H4 (cell line): ENCODE results near the gene CRHR2. TPM values are rescaled to one million over a fixed set of nuclear protein-coding genes. Genes with fewer than 3 reads are reported as not detected.
"Not testable (repeated sequence)": the region's sequence is repeated elsewhere in the genome, so short reads cannot be mapped to it uniquely, and the experiment has no call there.

Experiments
- DNase-seq: peaks from one replicate; pipeline ENCODE4 v3.0.0-alpha.2; 2015; ENCODE audit warnings: low spot score
- total RNA-seq: library from RNA; depleted of rRNA; stranded (reverse); fragments of >200 nt; shearing (Covaris generic); gene quantifications from 2 replicates; pipeline ENCODE4 v1.2.3, GENCODE V29; 2014

The CRHR2 gene
- total RNA-seq, 1 experiment from 2014 or later: not detected

DNA sequence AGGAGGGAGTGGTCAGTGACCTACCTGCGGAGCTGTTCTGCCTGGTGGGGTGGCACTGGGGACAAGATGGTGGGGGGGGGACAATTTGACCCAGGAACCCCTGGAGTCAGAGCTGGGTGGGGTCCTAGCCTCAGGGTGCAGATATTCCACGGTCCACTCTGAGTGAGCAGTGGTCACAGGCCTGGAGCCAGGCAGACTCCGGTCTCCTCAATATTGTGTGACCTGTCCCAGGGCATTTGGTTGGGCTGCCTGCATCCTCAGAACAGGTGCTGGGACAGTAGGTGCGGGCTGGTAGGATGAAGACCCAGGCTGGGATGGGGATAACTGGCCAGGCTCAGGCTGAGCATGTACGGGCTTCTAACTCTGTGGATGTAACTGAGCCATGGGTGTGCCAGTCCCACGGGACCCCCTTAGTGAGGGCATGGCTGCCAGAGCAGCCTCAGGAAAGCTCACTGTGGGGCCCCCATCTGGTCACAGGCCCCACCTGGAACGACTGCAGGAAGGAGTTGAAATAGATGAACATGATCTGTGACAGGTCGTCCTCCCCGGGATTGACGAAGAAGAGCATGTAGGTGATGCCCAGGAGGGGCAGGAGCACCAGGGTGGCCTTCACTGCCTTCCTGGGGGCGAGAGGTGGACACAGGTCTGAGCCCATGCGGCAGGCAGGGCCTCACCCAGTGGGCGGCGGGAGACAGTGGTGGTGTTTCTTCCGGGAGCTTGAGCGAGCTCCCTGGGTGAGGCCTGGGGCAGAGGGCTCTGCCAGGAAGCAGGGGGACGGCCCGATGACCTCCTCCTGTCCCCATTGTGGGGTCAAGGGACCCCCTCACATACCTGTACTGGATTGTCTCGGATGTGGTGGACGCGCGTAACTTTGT, 26.9 kb downstream of the CRHR2 start:
- no peak for DNase-seq

DNA sequence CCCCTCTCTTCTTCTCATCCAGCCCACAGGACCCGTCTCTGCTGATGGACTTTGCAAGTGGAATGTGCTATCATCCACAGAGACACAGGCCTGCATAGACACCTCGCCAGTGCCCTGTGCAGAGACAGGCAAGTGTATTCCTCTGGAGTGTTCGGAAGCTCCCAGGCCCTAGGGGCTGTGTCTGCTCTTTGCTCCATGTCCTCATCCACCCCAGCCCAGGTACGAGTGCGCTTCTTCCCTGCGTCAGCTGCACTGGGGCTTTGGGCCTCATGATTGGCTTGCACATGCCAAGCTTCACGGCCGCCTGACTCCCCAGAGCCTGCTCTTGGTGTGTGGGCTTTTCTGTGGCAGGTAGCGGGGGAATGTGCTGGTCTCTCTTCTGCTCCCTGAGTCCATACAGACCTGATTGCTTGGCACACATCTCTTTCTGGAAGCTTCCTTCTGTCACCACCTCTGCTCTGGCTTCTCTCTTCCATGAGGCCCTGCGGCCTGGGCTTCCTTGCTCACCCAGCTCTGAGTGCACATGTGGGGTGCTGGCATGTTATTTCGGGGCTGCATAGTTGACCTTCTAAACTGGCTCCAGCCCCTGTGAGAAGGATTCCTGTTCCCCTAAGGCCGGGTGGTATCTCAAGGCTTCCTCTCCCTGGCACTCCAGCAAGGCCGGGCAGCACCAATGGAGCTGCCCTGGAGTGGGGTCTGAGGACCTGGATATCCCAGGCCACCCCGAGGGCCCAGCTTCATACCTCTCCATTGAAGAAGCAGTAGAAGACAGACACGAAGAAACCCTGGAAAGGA, 27.8 kb downstream of the CRHR2 start:
- no peak for DNase-seq

DNA sequence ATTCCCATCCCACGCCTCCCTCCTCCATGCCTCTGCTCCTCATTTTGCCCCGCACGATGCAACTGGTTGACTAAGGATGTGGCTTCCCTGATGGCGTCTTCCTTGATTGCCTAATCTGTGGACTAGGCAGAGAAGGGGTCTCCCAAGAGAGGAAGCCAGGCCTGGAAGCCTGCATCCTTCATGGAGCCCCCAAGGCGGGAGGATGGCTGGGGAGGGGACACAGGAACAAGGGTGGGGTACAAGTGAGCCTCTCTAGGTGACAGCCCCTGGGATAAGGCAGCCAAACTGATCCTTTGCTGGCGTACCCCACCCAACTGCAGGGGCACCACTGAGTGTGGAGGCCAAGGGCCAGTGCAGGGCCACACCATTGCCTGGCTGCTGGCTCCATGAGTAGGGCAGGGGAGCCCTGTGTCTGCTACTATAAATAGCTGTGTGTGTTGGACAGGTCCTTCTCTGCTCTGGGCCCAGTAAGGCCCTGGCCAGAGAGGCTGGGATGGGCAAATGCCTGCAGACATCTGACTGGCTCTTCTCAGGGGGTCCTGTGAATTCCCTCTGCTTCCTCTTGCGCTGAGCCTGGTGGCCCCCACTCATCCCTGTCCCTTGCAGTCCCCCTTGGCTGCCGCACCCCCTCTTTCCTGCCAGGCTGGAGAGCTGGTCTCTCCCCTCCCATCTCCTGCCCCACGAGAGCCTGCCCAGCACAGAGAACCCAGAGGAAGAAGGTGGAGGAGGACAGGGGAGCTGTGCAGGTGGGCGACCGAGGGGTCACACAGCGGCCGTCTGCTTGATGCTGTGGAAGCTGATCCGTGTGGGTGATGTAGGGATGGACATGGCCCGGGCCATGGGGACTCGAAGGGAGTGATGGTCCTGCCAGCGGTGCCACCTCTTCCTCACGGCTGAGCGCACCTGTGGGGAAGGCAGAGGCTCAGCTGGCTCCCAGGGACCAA, 29.3 kb downstream of the CRHR2 start:
- DNase-seq: no peak

GRCh38 chr7:30652132-30652531, 30.1 kb downstream of the CRHR2 start:
- no peak for DNase-seq

GRCh38 chr7:30650421-30650808, 31.8 kb downstream of the CRHR2 start:
- DNase-seq: no peak

DNA sequence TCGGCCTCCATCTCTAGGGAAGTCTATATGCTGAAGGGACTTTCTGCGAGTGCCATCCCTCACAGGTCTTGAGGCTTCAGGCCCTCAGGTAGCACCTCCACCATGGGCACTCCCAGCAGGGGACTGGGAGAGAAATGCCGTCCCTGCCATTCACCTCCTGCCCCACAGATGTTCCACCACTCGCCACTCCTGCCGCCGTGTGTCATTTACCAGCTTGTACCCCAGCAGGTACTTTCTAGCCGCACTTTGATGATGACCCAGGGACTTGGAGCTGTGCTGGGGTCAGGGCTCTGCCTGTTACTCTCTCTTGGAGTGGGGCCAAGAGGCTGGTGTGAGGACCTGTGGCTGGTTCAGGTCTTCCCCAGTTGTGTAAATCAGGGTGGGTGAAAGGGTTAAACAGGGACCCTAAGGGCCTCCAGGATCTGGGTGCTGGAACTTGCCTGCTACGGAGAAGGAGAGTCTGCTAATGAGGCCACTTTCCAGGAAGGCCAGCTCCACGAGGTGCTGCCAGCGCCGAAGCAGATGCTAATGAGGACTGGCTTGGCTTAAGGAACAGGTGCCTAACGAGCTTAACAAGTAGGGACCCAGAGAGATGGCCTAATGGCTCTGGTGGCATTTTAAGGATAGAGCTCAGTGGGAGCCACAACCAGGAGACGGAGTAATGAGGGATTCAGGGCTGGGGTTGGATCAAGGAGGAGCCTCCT, 32.4 kb downstream of the CRHR2 start:
- DNase-seq: no peak

DNA sequence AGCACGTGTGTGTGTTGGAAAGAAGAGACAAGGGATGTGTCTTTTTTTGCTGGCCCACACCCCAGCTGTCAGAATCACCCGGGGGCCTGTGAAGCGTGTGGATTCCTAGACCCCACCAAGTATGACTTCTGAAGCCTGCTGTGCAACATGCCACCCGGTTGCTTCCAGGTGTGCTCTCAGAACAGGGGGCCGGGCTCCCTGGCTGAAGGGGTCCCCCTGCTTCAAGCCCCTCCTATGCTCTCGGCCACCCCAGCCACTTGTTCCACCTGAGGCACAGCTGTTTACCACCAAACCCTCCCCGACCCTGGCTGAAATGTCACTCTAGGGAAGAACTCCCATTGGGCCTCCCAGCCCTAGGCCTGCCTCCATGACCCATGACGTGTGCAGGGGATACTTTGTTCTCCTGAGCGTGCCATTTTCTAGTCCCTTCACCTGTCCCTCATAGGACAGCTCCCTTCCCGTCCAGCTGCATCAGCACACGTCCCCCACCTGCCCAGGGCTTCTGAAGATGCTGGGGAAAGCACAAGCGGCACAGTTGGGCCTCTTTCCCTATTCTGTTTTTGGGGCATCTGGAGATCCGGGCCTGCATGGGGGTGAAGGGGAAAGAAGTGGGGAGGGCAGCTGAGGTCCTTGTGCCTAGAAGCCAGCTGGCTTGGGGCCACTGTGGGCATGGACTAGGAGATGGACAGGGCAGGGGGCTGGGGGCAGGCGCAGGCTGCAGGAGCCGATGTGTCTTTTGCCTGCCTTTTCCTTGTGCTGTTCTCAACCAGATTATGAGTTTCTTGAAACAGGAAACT, 33.3 kb downstream of the CRHR2 start:
- DNase-seq: no peak

DNA sequence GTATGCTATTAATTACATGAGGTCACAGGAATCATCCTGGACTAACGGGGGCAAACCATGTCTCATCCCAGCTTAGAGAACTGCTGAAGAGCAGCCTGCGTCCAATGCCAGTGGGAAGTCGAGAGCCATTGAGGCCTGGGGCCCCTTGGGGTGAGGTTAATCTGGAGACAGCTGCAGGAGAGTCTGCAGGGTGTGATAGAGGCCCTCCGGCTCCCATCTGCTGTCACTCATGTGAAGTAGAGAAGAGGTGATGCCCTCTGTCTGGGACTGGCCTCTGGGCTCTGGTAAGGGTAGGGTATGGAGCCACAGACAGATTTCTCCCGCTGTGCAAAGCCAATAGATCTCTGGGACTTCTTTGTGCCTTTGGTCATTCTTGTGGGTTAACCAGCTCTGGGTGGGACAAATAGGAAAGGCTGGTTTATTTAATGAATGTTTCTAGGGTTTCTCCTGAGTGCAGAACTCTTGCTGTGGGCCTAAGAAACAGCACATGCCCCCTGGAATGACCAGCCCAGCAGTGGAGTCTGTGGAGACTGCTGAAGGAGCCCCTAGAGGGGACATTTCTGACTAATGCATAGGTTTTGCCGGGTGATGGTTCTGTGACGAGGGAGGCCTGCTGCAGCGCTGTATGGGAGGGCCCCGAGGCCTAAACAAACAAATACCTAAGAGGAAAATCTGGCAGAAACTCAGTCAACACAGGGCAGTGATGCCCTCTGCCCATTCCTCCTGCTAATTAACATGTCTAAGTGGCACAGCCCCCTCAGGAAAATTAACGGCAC, 34.5 kb downstream of the CRHR2 start:
- DNase-seq: no peak

- no peak for DNase-seq
These were observed 36.1 kb downstream of the CRHR2 start for GRCh38 chr7:30646154-30646553.

DNA sequence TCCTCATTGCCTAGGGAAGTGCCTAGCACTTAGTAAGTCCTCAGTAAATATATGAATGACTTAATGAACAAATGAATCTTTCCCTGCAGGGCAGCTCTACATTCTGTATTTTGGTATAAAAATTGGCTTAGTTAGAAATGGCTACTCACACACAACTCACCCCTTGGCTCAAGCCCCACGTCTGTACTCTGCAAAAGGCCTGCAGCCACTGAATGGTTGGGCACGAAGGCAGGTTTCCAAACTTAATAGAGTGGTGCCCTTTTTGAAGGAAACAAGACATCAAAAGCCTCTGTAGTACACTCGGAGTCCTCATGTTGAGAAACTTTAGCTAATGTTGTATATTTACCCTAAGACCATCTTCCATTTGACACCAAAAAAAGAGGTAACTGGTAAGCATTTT, 36.6 kb downstream of the CRHR2 start:
- DNase-seq: no peak

- DNase-seq: no peak
These were observed 37.8 kb downstream of the CRHR2 start for GRCh38 chr7:30644286-30644955.

GRCh38 chr7:30642789-30643188, 39.5 kb downstream of the CRHR2 start:
- DNase-seq: no peak

DNA sequence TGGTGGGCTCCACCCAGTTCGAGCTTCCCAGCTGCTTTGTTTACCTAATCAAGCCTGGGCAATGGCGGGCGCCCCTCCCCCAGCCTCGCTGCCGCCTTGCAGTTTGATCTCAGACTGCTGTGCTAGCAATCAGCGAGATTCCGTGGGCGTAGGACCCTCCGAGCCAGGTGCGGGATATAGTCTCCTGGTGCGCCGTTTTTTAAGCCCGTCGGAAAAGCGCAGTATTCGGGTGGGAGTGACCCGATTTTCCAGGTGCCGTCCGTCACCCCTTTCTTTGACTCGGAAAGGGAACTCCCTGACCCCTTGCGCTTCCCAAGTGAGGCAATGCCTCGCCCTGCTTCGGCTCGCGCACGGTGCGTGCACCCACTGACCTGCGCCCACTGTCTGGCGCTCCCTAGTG, 39.9 kb downstream of the CRHR2 start:
- DNase-seq: not testable (repeated sequence)

DNA sequence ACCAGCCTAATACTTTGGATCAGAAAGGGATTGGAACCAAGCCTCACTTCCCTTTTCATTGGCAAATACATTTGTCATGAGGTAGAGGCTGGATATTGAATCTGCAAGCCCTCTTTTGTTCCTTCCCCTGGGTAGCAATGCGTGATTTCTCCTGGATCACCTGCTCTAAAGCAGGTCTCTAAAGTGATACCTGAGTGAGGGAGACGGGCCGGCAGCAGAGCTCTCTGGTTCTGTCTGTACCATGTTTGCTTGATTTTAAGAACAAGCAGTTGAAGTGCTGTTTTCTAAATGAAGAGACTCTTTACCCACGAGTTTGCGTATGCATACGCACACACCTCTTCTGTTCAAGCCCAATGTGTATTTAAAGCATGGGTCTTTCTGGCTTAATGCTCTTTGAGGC, 46.5 kb downstream of the CRHR2 start:
- no peak for DNase-seq

- no peak for DNase-seq
These were observed 47.5 kb downstream of the CRHR2 start for GRCh38 chr7:30634634-30635201.

GRCh38 chr7:30634193-30634626, 48.0 kb downstream of the CRHR2 start:
- DNase-seq: no peak

DNA sequence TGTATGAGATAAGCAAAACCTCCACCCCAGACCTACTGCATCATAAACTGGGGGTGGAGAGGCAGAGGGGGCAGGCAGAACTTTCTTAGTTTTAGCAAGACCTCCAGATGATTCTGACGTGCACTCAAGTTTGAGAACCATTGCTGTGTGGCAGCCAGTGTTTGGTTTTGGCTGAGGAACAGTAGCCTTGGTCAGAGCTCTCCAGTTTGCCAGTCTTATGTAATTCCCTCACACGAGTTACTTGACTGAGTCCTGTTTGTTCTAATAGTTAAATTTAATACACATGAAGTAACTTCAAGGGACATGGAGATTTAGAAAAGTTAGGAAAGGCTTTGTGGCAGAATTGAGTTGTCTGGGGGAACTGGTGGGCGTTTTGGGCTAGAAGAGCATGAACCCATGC, 49.0 kb downstream of the CRHR2 start:
- no peak for DNase-seq

DNA sequence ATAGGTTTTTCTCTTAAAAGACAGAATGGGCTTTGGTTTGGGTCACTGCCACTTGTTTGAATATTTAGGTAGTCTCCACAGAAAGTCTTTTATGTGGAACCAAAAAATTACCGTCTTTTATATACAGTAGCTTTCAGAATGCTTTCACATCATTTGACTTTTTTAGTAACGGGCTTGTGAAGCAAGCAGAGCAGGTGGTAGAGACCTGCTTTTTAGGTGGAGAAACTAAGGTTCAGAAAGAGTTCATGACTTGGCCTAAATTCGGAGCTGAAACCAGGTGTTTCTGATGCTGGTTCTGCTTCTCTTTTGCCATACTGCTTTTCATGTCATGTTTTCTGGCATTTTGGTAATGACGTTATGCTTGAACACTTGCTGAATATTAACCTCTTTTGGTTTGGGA, 51.3 kb downstream of the CRHR2 start:
- no peak for DNase-seq

GRCh38 chr7:30627026-30627425, 55.2 kb downstream of the CRHR2 start:
- no peak for DNase-seq
